Astrocyte (in vitro differentiated cells and primary cell): ENCODE measurements around the gene ARPIN. TPM values are rescaled to one million over a fixed set of nuclear protein-coding genes. Genes with fewer than 3 reads are reported as not detected.

Source experiments
- DNase-seq: peaks from one replicate; pipeline ENCODE4 v3.0.0-alpha.2; 2010; ENCODE audit warnings: low read depth
- FAIRE-seq: peaks from 2 replicates; lab custom pipeline; 2011; peaks lifted over from hg19 to GRCh38; lab: Jason Lieb, UNC
- H2AFZ ChIP-seq: 2 replicates; pipeline ENCODE4 v1.6.0; 2012; ENCODE audit warnings: low read depth, low read length, inconsistent platforms
- H3K27ac ChIP-seq: 2 replicates; pipeline ENCODE4 v1.5.1; 2011; ENCODE audit warnings: low read depth, low read length, inconsistent platforms
- H3K27me3 ChIP-seq: 2 replicates; pipeline ENCODE4 v1.6.0; 2011; ENCODE audit warnings: low read length, inconsistent platforms; ENCODE audit not compliant: insufficient read depth
- H3K36me3 ChIP-seq: 2 replicates; pipeline ENCODE4 v1.5.1; 2011; ENCODE audit warnings: low read length, inconsistent platforms; ENCODE audit not compliant: insufficient read depth
- H3K4me1 ChIP-seq: 2 replicates; pipeline ENCODE4 v1.5.1; 2011; ENCODE audit warnings: low read length, inconsistent platforms; ENCODE audit not compliant: insufficient read depth
- H3K4me2 ChIP-seq: 2 replicates; pipeline ENCODE4 v1.6.0; 2012; ENCODE audit warnings: low read length, inconsistent platforms
- H3K4me3 ChIP-seq: 2 replicates; pipeline ENCODE4 v1.5.1; 2011; ENCODE audit warnings: low read depth, mild to moderate bottlenecking, low read length, inconsistent platforms; ENCODE audit not compliant: insufficient read depth
- H3K79me2 ChIP-seq: 2 replicates; pipeline ENCODE4 v1.6.0; 2012; ENCODE audit warnings: mild to moderate bottlenecking, low read length, inconsistent platforms; ENCODE audit not compliant: insufficient read depth
- H3K9ac ChIP-seq: 2 replicates; pipeline ENCODE4 v1.6.0; 2012; ENCODE audit warnings: mild to moderate bottlenecking, low read length, inconsistent platforms
- H3K9me3 ChIP-seq: 2 replicates; pipeline ENCODE4 v1.5.1; 2012; ENCODE audit warnings: low read depth, mild to moderate bottlenecking, low read length, inconsistent platforms; ENCODE audit not compliant: insufficient read depth
- H4K20me1 ChIP-seq: 2 replicates; pipeline ENCODE4 v1.6.0; 2012; ENCODE audit warnings: low read length, inconsistent platforms; ENCODE audit not compliant: insufficient read depth
- H3K27ac Mint-ChIP-seq: one replicate; pipeline ENCODE4 v1.8.0; 2021; ENCODE audit warnings: mild to moderate bottlenecking, mixed read lengths; ENCODE audit not compliant: unreplicated experiment
- H3K27me3 Mint-ChIP-seq: one replicate; pipeline ENCODE4 v1.8.0; 2021; ENCODE audit warnings: low read depth, mixed read lengths; ENCODE audit not compliant: unreplicated experiment
- H3K36me3 Mint-ChIP-seq: one replicate; pipeline ENCODE4 v1.8.0; 2021; ENCODE audit warnings: low read depth, mixed read lengths; ENCODE audit not compliant: unreplicated experiment
- H3K4me1 Mint-ChIP-seq: one replicate; pipeline ENCODE4 v1.8.0; 2021; ENCODE audit warnings: low read depth, mixed read lengths; ENCODE audit not compliant: unreplicated experiment
- H3K4me3 Mint-ChIP-seq: one replicate; pipeline ENCODE4 v1.8.0; 2021; ENCODE audit warnings: mild to moderate bottlenecking, moderate library complexity, mixed read lengths; ENCODE audit not compliant: unreplicated experiment
- H3K9me3 Mint-ChIP-seq: one replicate; pipeline ENCODE4 v1.8.0; 2021; ENCODE audit warnings: mild to moderate bottlenecking, mixed read lengths; ENCODE audit not compliant: unreplicated experiment
- EZH2 ChIP-seq: IDR thresholded peaks from 2 replicates; pipeline ENCODE4 v1.6.1; 2012; ENCODE audit warnings: mild to moderate bottlenecking, low read length, inconsistent platforms; ENCODE audit not compliant: insufficient read depth
- total RNA-seq: library from RNA; stranded (reverse); gene quantifications from 2 replicates; pipeline ENCODE4 v1.2.1, GENCODE V29; 2021
- TF ChIP-seq, protein P1 (sequence below): IDR thresholded peaks from 2 replicates; pipeline ENCODE4 v1.5.1; 2011; ENCODE audit warnings: low read depth, mild to moderate bottlenecking, inconsistent platforms, low read length, moderate library complexity; ENCODE audit not compliant: insufficient read depth

Gene ARPIN
- total RNA-seq, 1 donor from 2014 or later = 4.8 TPM

DNA sequence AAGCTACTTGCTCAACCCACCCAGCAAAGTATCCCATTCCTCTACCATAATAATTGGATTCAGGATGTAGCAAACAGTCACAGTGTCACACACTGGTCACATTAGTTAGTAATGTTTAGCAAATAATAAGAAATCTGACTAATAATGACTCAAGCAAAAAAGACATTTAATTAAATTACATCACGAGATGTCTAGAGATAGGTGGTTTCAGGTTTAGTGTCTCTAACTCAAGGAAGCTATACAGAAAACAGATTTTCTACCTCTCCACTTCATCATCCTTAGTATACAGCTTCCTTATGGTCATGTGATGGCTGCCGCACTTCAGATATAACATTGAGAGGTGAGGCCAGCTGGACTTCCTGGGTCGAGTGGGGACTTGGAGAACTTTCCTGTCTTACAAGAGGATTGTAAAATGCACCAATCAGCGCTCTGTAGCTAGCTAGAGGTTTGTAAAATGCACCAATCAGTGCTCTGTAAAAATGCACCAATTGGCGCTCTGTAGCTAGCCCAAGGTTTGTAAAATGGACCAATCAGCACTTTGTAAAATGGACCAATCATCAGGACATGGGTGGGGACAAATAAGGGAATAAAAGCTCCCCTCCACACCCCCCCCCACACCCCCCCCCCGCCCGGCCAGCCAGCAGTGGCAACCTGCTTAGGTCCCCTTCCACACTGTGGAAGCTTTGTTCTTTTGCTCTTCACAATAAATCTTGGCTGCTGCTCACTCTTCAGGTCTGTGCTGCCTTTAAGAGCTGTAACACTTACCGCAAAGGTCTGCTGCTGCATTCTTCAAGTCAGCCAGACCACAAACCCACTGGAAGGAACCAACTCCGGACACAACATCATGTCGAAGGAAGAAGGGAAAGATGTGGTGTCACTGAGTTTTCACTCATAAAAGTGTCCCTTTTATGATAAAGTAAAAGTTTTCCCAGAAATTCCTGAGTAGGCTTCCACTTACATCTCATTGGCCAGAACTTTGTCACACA lies 24.9 kb upstream of the ARPIN start:
- FAIRE-seq (no peak), DNase-seq (peak; percentile 45)
- H3K9ac ChIP-seq = no peak overlapping the region
- Mint-ChIP-seq H3K4me1 (peaks cover 2% of the 10 kb centered on the region), H3K4me3 (no peak overlapping the region), H3K36me3 (no peaks in the 10 kb centered on the region), H3K27ac (no peak overlapping the region), H3K9me3 (no peaks in the 10 kb centered on the region), H3K27me3 (peaks cover 9% of the 10 kb centered on the region)
- no peak overlapping the region for H3K27ac ChIP-seq
- no peaks in the 10 kb centered on the region for H3K9me3 ChIP-seq
- H3K4me1 ChIP-seq = no peaks in the 10 kb centered on the region
- no peaks in the 10 kb centered on the region for H4K20me1 ChIP-seq
- no peak overlapping the region for H3K4me2 ChIP-seq
- no peak overlapping the region for H3K4me3 ChIP-seq
- TF ChIP-seq, protein P1, sequence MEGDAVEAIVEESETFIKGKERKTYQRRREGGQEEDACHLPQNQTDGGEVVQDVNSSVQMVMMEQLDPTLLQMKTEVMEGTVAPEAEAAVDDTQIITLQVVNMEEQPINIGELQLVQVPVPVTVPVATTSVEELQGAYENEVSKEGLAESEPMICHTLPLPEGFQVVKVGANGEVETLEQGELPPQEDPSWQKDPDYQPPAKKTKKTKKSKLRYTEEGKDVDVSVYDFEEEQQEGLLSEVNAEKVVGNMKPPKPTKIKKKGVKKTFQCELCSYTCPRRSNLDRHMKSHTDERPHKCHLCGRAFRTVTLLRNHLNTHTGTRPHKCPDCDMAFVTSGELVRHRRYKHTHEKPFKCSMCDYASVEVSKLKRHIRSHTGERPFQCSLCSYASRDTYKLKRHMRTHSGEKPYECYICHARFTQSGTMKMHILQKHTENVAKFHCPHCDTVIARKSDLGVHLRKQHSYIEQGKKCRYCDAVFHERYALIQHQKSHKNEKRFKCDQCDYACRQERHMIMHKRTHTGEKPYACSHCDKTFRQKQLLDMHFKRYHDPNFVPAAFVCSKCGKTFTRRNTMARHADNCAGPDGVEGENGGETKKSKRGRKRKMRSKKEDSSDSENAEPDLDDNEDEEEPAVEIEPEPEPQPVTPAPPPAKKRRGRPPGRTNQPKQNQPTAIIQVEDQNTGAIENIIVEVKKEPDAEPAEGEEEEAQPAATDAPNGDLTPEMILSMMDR = no peak
- no peak for TF ChIP-seq EZH2
- no peaks in the 10 kb centered on the region for H3K36me3 ChIP-seq
- H3K27me3 ChIP-seq = no peaks in the 10 kb centered on the region
- H2AFZ ChIP-seq = no peak overlapping the region
- H3K79me2 ChIP-seq = no peaks in the 10 kb centered on the region

DNA sequence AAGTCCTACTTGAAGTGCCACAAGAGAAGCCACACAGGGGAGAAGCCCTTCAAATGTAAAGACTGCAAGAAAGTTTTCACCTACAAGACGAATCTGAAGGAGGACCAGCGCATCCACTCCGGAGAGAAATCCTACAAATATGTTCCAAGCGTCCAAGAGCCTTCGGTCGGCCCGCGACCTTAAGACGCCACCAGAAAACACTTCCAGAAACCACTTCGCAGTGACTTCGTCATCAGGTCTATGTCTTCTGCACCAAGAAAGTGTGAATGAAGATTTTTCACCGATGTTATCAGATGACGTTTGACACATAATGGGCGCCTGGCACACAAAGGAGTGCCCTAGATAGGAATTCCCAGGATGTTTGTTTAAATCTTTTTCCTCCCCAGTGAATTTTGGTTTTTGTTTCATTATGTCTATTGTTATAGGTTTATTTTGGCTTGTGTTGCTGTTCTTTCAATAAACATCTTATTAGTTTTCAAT lies 24.1 kb upstream of the ARPIN start:
- Histone ChIP-seq H3K27ac (no peak overlapping the region), H3K4me2 (no peak overlapping the region), H3K36me3 (no peaks in the 10 kb centered on the region), H2AFZ (no peak overlapping the region), H4K20me1 (no peaks in the 10 kb centered on the region), H3K79me2 (no peaks in the 10 kb centered on the region), H3K9me3 (no peaks in the 10 kb centered on the region), H3K4me3 (no peak overlapping the region), H3K4me1 (no peaks in the 10 kb centered on the region), H3K9ac (no peak overlapping the region), H3K27me3 (peaks cover 2% of the 10 kb centered on the region)
- Mint-ChIP-seq H3K27ac (no peak overlapping the region), H3K4me1 (peaks cover 2% of the 10 kb centered on the region), H3K36me3 (no peaks in the 10 kb centered on the region), H3K27me3 (peaks cover 15% of the 10 kb centered on the region), H3K4me3 (no peak overlapping the region), H3K9me3 (no peaks in the 10 kb centered on the region)
- TF ChIP-seq, protein P1 = no peak
- TF ChIP-seq EZH2 = no peak
- DNase-seq (no peak), FAIRE-seq (no peak)
